Right lung (tissue), 5 donors: ENCODE measurements around the gene RAB31. TPM values are rescaled to one million over a fixed set of nuclear protein-coding genes. Genes with fewer than 3 reads are reported as not detected.
"Not testable (repeated sequence)": the region's sequence is repeated elsewhere in the genome, so short reads cannot be mapped to it uniquely, and the experiment has no call there.

ENCODE experiments used
- DNase-seq, 2 donors: peaks; one replicate each; pipeline ENCODE4 v3.0.0-alpha.2; 2013
- polyA plus RNA-seq, 5 donors: library from polyadenylated mRNA; unstranded; fragments of 120-200 nt; gene quantifications; one replicate each; pipeline versions ENCODE4 v1.2.1 to v1.2.3, GENCODE V29; 2013; ENCODE audit warnings: inconsistent platforms in 1 of 5, low replicate concordance in 1 of 5; ENCODE audit not compliant: insufficient read length in 5 of 5, insufficient read depth in 1 of 5

Gene RAB31
- polyA plus RNA-seq, 5 donors, result 31.2 to 40.6 (median 33.1) TPM

DNA sequence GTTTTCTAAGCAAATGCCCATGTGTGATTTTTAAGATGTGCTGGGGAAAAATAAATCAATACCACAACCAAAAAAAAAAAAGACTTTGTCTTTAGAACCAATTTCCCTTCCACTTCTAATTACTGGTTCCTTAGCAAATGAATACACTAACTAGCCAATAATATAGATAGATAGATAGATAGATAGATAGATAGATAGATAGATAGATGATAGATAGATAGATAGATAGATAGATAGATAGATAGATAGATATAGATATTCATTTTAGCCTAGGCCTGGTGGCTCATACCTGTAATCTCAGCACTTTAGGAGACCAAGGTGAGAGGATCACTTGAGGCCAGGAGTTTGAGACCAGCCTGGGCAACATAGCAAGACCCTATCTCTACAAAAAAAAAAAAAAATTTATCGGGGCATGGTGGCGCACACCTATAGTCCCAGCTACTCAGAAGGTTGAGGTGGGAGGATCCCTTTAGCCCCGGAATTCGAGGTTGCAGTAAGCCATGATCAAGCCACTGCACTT, 149.4 kb downstream of the RAB31 start:
- not testable (repeated sequence) for DNase-seq

DNA sequence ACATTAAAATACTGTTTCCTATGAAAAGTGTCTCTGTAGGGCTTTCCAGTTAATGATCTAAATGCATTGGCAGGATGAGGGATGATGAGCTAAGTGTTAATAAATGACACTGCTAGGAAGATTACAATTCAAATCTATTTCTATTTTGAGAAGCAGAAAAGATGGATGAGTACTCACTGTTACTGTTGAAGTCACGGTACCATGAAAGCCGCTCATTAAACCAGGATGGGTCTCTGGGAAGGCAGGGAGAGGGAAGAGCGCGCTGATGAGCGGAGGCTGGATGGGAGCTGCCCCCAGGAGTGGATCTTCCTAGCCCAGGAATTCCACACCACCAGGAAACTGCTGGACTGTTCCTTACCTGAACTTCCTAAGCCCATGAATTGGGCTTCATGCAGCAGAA, 150.5 kb downstream of the RAB31 start:
- no peak for DNase-seq

DNA sequence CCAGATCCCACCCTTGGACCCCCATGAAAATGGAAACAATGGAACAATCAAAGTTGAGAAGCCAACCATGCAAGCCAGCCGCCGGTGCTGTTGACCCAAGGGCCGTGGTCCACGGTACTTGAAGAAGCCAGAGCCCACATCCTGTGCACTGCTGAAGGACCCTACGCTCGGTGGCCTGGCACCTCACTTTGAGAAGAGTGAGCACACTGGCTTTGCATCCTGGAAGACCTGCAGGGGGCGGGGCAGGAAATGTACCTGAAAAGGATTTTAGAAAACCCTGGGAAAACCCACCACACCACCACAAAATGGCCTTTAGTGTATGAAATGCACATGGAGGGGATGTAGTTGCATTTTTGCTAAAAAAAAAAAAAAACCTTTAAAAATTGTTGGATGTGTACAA, 151.1 kb downstream of the RAB31 start:
- no peak for DNase-seq

DNA sequence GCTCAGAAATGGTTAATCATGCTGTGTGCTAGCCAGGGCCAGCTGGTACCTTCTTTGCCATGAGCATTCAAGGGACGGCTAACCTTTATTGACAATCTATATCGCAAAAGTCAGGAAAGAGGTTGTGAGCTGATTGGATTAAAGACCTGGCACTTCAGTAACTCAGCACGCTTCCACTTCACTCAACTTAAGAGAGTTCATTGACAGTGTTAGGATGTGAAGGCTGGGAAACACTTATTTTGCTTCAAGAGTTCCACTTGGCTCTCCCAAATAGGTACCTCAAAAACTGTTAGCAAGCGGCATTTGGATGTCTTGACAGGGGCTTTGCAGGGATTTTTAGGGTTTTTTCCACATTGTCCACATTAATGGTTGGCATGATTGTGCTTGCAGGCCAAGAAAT, 152.6 kb downstream of the RAB31 start:
- no peak for DNase-seq

DNA sequence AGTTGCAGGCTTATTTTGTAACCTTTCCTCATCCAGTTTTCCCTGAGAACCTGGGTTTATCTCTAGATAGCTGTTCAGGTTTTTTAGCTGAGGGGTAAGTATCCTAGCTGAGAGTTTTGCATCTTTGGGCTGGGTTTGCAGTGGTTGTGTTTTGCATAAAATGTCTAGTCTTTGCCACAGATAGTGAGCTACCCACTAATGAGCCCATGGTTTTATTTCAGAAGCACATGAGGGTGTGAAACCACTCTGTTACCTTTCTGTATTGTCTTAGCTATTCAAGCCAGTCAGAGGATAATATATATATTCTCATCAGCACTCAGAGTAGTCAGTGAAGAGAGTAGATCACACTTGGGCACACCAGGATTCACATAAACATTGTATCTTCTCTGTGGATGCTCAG, 153.1 kb downstream of the RAB31 start:
- DNase-seq, result no peak

DNA sequence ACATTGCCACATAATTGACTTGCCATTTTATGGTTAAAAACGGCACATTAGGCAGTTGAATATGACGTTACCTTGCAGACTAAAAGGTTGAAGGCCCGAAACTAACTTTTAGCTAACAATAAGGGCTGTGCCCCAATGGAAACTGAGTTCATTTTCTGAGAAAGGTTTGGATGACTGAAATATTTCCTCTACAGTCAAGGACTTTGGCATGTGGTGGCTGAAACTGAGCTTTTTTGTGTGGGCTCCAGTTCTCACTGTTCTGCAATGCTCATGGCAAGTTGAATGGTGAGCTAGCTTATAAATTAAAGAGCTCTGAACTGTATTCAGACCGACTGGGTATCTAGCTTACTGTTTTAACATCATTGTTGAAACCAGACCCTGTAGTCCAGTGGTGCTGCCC, 153.8 kb downstream of the RAB31 start:
- DNase-seq, result no peak

DNA sequence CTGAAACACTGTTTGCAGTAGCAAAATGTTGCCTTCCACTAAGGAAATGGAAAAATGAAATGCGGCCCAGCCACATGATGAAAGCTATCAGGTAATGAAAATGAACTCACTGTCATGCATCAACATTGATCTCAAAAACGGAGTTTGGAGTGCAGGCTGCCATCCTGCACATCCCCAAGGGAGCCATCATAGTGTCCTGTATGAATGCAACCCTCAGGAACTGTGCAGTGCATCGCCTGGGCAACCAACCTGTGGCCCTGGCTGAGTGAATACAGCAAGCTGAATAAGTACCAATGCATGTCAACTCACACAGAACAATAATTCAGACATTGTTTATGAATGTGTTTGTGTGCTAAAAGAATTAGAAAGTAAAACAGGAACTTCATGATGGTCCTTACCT, 154.6 kb downstream of the RAB31 start:
- DNase-seq, result no peak

DNA sequence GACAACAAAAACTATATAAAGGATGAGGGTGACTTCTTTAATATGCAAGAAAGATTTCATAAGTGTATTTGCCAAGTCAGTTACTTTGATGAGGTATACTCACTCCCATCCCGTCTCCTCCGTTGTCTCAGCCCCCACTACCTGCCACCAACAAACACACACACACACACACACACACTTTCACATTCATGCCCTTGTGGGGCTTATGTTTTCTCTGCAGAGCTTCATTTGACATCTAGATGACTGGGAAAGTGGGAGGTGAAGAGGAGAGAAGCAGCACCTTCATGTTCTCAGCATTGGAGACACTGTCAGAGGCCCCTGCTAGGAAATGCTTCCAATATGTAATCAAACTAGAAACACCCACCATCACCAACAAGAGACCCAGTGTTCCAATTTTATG, 155.2 kb downstream of the RAB31 start:
- DNase-seq, result no peak

DNA sequence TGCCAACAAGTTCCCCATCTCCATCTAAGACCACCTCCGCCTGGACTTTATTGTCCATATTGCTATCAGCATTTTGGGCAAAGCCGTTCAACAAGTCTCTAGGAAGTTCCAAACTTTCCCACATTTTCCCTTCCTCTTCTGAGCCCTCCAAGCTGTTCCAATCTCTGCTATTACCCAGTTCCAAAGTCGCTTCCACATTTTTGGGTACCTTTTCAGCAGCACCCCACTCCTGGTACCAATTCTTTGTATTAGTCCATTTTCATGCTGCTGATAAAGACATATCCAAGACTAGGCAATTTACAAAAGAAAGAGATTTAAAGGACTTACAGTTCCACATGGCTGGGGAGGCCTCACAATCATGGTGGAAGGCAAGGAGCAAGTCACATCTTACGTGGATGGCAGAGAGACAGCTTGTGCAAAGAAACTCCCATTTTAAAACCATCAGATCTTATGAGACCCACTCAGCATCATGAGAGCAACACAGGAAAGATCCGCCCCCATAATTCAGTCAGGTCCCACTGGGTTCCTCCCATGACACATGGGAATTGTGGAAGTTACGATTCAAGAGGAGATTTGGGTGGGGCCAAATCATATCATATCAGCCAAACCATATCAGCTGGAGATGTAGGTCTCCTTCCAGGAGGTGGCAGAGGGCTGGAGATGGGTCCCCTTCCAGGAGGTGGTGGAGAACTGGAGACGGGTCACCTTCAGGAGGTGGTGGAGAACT, 157.8 kb downstream of the RAB31 start:
- no peak for DNase-seq

DNA sequence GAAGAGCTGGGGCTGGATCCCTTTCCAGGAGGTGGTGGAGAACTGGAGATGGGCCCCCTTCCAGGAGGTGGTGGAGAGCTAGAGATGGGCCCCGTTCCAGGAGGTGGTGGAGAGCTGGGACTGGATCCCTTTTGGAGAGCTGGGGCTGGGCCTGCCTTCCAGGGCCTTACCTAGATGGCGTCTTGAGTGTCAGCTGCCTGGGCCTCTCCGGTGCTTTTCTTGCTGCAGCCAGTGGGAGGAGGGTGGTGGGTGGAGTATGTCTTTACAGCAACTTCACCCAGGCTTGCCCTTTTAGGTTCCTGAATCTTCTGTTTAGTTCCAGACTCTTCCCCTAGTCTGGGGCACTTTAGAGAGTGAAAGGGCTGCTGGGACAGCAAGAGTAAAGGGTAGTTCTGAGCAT, 158.5 kb downstream of the RAB31 start:
- no peak for DNase-seq

DNA sequence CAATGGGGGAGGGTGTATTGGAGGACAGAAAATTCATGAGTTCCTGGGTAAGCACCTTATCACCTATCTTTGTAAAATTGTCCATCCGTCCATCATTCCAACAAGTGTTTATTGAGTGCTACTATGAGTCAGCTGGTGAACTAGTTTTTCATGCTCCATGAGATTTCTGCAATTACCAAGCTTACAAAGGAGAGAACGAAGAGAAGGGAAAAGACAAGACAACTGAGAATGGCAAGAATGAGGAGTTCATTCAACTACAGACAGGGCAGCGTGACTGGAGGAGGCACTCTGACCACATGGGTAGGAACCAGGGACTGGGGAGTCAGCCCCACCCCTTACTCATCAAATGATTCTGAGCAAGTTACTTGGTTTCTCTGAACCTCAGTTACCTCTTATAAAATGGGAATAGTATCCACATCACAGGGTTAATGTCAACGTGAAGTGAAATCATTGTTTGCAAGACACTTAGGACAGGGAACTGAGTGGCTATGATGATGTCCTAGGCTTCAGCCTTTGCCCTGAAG, 159.0 kb downstream of the RAB31 start:
- DNase-seq, result no peak

DNA sequence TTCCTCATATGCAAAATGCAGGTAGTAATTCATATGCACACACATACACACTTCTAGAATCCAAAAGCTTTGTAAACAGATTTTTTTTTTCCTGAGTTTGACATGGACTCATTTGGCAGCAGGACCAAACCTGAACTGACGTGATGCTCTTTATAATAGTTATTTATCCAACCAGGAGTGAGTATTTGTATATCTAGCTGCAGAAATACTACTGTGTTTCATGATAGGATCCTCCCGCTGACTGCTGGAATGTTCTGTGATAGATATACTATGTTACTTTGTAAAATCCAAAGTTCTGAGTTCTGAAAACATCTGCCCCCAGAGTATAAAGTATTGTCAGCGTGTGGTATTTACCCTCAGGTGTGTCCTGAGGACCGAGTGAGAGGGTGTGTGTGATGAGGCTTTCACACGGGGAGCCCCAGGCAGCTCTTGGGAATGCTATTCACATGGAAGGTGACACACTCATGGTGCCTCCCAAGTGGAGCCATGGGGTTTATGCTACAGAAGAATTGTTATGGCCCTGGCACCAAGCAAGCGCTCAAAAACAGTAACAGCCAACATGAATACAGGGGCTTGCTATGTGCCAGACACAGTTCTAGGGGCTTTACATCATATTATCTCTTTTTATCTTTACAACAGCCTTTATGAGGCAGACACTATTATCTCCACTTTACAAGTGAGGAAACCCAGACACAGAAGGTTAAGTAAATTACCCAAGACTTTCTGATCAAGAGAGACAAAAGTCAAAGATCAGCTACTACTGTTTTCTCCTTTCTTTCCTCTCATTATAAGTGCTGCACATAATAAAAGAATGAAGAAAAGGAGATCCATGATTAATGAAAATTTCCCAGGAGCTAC, 161.0 kb downstream of the RAB31 start:
- DNase-seq, result no peak

DNA sequence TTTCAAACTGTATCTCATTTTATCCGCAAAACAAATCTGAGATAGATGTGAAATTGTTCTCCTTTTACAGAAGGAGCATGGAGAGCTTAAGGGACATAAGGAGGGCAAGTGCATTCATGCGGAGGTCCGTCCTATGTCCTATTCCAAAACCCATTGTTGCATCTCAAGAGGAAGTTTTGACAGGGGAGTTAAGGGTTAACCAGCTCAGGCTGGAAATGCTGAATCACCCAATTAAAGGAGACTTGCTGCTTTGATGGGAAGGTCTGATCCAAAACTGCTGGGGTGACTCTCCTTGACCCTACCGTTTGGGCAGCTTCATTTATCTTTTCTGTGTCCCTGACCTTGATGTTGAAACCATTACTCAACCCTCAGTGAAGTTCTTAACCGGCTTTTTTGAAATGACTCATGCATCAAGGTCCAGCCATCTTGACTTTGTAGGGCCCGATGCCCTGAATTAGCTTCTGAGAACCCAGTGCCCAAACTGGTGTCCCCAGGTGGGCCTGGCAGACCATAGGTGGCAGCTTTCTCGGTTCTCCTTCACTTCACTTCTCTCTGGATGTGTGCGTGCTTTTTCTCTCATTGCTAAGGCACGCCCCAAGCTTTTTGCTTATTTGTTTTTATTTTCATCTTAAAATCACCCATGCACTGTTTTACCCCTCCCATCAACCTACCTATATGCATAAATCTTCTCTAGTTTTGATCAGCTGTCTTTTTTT, 161.8 kb downstream of the RAB31 start:
- no peak for DNase-seq

DNA sequence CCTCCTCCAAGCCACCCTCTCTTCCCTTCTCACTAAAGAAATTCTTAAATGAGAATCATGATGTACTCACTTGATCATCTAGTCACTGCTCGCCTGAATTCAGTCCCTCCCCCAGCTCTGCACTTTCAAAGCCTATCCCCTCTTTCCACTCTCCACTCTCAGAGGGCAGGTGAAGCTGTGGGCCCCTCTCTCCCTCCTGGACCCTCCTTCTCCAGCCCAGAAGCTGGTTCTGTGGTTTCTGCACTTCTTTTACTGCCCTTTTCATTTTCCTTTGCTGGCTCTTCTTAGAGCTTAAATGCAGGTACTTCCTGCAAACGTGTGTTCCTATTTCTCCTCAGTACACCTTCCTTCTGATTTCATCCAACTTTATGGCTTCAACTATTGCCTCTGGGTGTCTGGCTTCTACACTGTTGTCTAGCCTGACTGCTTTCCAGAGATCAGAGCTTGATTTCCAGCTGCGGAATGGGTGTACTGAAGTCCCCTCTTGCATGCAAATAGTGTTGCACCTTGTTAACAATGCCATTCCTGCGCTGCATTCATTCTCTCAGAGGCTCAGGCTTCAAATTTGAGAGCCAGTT, 162.4 kb downstream of the RAB31 start:
- DNase-seq, result no peak

DNA sequence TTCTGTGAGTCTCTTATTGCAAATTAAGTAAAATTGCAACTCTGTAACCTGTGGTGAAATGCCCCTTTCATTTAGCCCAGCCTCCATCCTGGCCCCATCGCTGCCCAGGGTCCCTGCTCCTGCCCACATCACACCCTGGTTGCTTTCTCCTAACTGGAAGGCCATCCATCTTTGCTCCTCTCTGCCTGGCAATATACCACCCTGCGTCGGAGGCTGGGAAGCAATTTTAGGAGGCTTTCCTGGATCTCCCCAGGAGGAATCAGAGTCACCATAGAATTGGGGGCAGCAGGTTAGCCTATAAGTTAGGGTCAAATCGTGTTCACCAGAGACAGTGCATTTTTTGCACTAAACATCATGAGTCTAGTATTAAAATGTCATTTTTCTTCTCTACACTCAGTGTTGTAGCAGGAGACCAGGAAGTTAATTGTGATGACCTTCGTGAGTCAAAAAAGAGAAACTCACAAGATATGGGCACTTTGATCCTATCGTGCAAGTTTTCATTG, 163.2 kb downstream of the RAB31 start:
- no peak for DNase-seq

DNA sequence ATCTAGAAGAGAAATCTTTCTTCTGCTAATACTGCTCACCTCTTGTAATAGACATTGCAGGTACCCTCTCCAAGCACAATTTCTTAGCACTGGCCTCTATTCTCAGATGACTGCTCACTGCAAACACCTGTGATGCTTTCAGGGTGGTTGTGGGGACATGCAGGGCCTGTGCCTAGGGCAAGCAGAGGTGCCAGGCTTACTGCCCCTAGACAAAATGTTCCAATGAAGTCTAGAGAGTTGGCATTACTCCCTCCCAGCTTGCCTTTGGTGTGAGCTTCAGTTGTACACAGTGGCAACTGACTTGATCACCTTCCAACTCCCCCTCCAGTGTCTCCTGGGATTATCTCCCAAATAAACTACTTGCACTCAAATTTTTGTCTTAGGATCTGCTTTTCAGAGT, 164.7 kb downstream of the RAB31 start:
- no peak for DNase-seq

DNA sequence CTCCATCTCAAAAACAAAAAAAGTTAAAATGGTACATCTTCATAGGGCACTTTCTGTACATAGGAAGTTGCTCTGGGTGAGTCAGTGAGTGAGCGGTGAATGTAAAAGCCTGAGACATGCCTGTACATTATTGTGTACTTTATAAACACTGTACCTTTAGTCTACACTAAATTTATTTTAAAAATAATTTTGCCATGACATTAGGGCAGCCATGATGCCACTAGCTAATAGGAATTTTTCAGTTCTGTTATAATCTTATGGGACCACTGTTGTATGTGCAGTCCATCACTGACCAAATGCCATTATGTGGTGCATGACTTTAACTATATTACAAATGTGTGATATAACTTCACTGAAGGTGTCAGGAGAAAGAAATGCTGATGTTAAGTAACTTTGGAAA, 166.6 kb downstream of the RAB31 start:
- DNase-seq, result no peak

DNA sequence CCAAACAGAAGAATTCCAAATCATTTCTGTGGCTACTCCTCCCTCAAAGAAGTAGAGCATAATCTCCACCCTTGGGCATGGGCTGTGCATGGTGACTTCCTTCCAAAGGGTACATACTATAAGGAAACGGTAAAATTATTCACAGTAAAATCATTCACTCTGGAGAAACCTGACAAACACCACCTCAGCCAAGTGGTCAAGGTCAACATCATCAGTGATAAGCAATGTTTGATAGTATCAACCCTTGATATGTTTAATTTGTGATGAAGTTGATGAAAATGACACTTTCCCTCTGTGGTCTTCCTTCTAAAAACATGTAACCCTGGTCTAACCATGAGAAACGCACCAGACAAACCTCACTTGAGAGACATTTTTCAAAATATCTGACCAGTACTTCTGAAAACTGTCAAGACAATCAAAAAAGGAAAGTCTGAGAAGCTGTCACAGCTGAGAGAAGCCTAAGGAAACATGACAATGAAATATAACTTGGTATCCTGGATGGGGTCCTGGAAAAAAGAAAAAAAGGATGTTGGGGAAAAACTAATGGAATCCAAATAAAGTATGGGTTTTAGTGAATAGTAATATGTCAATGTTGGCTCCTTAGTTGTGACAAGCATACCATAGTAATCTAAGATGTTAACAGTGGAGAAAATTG, 168.2 kb downstream of the RAB31 start:
- no peak for DNase-seq

DNA sequence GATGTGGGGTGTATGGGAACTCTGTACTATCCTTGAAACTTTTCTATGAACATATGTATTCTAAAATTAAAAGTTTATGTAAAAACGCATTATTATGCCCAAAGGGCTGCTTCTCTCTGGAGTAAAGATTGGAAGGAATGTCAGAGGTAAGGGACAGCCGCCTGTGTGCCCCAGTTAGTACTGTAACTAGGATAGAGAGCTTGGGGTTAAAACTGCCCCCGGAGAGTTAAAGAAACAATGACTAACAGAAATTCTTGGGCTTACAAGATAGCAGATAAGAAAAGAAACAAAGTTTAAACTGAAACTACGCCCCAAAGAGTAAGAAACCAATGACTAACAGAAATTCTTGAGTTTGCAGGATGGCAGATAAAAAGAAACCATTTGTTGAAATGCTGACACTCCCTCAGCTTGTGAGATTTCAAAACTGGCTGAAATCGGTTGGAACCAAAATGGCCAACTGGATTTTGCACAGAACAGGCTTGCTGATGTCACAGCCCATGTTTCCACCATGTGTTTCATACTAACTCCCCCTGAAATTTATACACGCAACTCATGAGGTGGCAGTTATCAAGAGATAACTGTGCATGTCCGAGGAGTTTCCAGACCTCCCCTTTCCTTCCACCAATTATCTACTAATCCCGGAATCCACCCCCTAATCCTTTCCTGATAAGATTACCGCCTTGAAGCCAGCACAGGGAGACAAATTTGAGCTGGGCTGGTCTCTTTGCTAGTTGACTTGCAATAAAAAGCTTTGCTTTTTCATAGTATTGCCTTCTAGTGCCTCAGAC, 169.0 kb downstream of the RAB31 start:
- peak; percentile 49 to 67 for DNase-seq

DNA sequence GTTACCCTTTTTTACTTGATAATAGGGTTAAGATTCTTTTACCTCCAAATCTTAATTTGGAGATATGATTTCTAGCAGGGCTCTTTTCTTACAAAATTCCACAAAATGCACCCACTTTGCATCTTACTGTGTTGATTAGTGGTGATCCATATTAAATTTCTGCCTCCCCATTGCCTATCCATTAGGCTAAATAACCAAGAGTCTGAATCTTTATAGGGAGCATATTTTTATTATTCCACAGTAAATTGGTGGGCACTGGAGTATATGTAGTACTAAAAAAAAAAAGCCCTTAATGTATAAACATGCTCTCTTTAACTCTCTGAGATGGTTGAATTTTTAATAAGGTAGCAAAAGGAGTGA, 169.5 kb downstream of the RAB31 start:
- no peak for DNase-seq
